Large intestine (tissue), 3 donors: Measurements from ENCODE around the gene FAM50B. TPM values are rescaled to one million over a fixed set of nuclear protein-coding genes. Genes with fewer than 3 reads are reported as not detected.
"Not testable (repeated sequence)": the region's sequence is repeated elsewhere in the genome, so short reads cannot be mapped to it uniquely, and the experiment has no call there.

Experiments used
- DNase-seq, 2 donors: peaks; one replicate each; pipeline versions ENCODE4 v3.0.0 to v3.0.0-alpha.2; 2013
- H3K27ac ChIP-seq: one replicate; pipeline ENCODE4 v1.5.1; 2013; ENCODE audit warnings: low read length
- H3K27me3 ChIP-seq: 2 replicates; pipeline ENCODE4 v1.6.1; 2013; ENCODE audit warnings: low read length; ENCODE audit not compliant: control insufficient read depth, insufficient read depth
- H3K36me3 ChIP-seq: 2 replicates; pipeline ENCODE4 v1.6.1; 2013; ENCODE audit warnings: low read length; ENCODE audit not compliant: control insufficient read depth, insufficient read depth
- H3K4me1 ChIP-seq: one replicate; pipeline ENCODE4 v1.6.1; 2013; ENCODE audit warnings: low read length; ENCODE audit not compliant: control insufficient read depth, insufficient read depth
- H3K4me3 ChIP-seq: one replicate; pipeline ENCODE4 v1.5.1; 2013; ENCODE audit warnings: low read length
- H3K9me3 ChIP-seq: one replicate; pipeline ENCODE4 v1.6.1; 2013; ENCODE audit warnings: mild to moderate bottlenecking, low read depth, low read length, moderate library complexity; ENCODE audit not compliant: control insufficient read depth
- WGBS: methylation state at CpG from one replicate; pipeline ENCODE4 v1.1.5; 2013; ENCODE audit warnings: low lambda C conversion rate; ENCODE audit not compliant: insufficient coverage; 5-methylcytosine and 5-hydroxymethylcytosine counted together
- polyA plus RNA-seq: library from polyadenylated mRNA; unstranded; fragments of 120-200 nt; gene quantifications from one replicate; pipeline ENCODE4 v1.2.1, GENCODE V29; 2013

Gene FAM50B
- polyA plus RNA-seq, 1 donor: 8.1 TPM

- Histone ChIP-seq H3K4me1 (no peaks in the 10 kb centered on the region), H3K4me3 (no peak overlapping the region), H3K27me3 (no peaks in the 10 kb centered on the region), H3K9me3 (peaks cover 8% of the 10 kb centered on the region), H3K36me3 (no peaks in the 10 kb centered on the region), H3K27ac (no peak overlapping the region)
- no peak for DNase-seq
- WGBS: 92% methylated on average over 1 of the region's 1 CpG
Observed at GRCh38 chr6:3859878-3860552, 10.8 kb downstream of the FAM50B start.

GRCh38 chr6:3861424-3861823 is 12.3 kb downstream of the FAM50B start:
- H3K27ac ChIP-seq: no peak overlapping the region
- no peaks in the 10 kb centered on the region for H3K27me3 ChIP-seq
- no peaks in the 10 kb centered on the region for H3K36me3 ChIP-seq
- no CpG with 5 or more reads among the region's 4 CpGs for WGBS
- H3K4me3 ChIP-seq: no peak overlapping the region
- peaks cover 8% of the 10 kb centered on the region for H3K9me3 ChIP-seq
- no peaks in the 10 kb centered on the region for H3K4me1 ChIP-seq
- no peak for DNase-seq

GRCh38 chr6:3862038-3862437 is 12.9 kb downstream of the FAM50B start:
- WGBS: 22% methylated on average over 1 of the region's 3 CpGs
- Histone ChIP-seq H3K27me3 (no peaks in the 10 kb centered on the region), H3K9me3 (peaks cover 8% of the 10 kb centered on the region)

GRCh38 chr6:3863322-3863721 is 14.1 kb downstream of the FAM50B start:
- H3K4me1 ChIP-seq: peaks cover 11% of the 10 kb centered on the region
- H3K27me3 ChIP-seq, H3K27ac ChIP-seq, H3K9me3 ChIP-seq, H3K4me3 ChIP-seq, H3K36me3 ChIP-seq, DNase-seq: not testable (repeated sequence)
- WGBS: no CpG with 5 or more reads among the region's 5 CpGs

More at GRCh38 chr6:3862038-3862437, 12.9 kb downstream of the FAM50B start:
- Histone ChIP-seq H3K4me1 (peaks cover 2% of the 10 kb centered on the region), H3K4me3 (no peak overlapping the region), H3K27ac (no peak overlapping the region), H3K36me3 (no peaks in the 10 kb centered on the region)
- no peak for DNase-seq

- H3K36me3 ChIP-seq: no peaks in the 10 kb centered on the region
- no peak overlapping the region for H3K4me3 ChIP-seq
- no peak for DNase-seq
- no CpG with 5 or more reads among the region's 3 CpGs for WGBS
- peaks cover 5% of the 10 kb centered on the region for H3K9me3 ChIP-seq
- peaks cover 25% of the 10 kb centered on the region for H3K4me1 ChIP-seq
- no peak overlapping the region for H3K27ac ChIP-seq
- no peaks in the 10 kb centered on the region for H3K27me3 ChIP-seq
Observed at GRCh38 chr6:3865463-3865862, 16.3 kb downstream of the FAM50B start.

GRCh38 chr6:3867641-3868502 is 18.7 kb downstream of the FAM50B start:
- DNase-seq: peak in 1 of 2 donors; percentile 30
- peak overlapping the region; percentile 93 for H3K27ac ChIP-seq
- H3K9me3 ChIP-seq: no peaks in the 10 kb centered on the region
- WGBS: 100% methylated on average over 1 of the region's 10 CpGs
- H3K4me1 ChIP-seq: peaks cover 47% of the 10 kb centered on the region
- no peaks in the 10 kb centered on the region for H3K27me3 ChIP-seq
- H3K4me3 ChIP-seq: no peak overlapping the region
- H3K36me3 ChIP-seq: no peaks in the 10 kb centered on the region

GRCh38 chr6:3868544-3868943 is 19.4 kb downstream of the FAM50B start:
- Histone ChIP-seq H3K27ac (peak overlapping the region; percentile 93), H3K4me1 (peaks cover 50% of the 10 kb centered on the region), H3K36me3 (no peaks in the 10 kb centered on the region), H3K27me3 (no peaks in the 10 kb centered on the region), H3K4me3 (no peak overlapping the region), H3K9me3 (no peaks in the 10 kb centered on the region)
- WGBS: 100% methylated on average over 2 of the region's 7 CpGs
- DNase-seq: no peak

- WGBS: no CpG with 5 or more reads among the region's 3 CpGs
- peak overlapping the region; percentile 93 for H3K27ac ChIP-seq
- no peaks in the 10 kb centered on the region for H3K36me3 ChIP-seq
- DNase-seq: no peak
- peak overlapping the region; percentile 1 for H3K4me3 ChIP-seq
- no peaks in the 10 kb centered on the region for H3K9me3 ChIP-seq
- H3K4me1 ChIP-seq: peaks cover 50% of the 10 kb centered on the region
- H3K27me3 ChIP-seq: no peaks in the 10 kb centered on the region
Observed at GRCh38 chr6:3869284-3869631, 20.1 kb downstream of the FAM50B start.

GRCh38 chr6:3869632-3870527 is 20.7 kb downstream of the FAM50B start:
- WGBS: no CpG with 5 or more reads among the region's 16 CpGs
- Histone ChIP-seq H3K9me3 (no peaks in the 10 kb centered on the region), H3K4me3 (peak overlapping the region; percentile 1), H3K27me3 (no peaks in the 10 kb centered on the region), H3K4me1 (peaks cover 50% of the 10 kb centered on the region), H3K36me3 (no peaks in the 10 kb centered on the region), H3K27ac (peak overlapping the region; percentile 93)
- DNase-seq: peak; percentile 88 to 97

GRCh38 chr6:3870528-3870925 is 21.4 kb downstream of the FAM50B start:
- no peaks in the 10 kb centered on the region for H3K27me3 ChIP-seq
- H3K4me3 ChIP-seq: no peak overlapping the region
- no CpG with 5 or more reads among the region's 5 CpGs for WGBS
- H3K27ac ChIP-seq: peak overlapping the region; percentile 93
- peaks cover 50% of the 10 kb centered on the region for H3K4me1 ChIP-seq
- no peaks in the 10 kb centered on the region for H3K9me3 ChIP-seq
- peak in 1 of 2 donors; percentile 28 for DNase-seq
- H3K36me3 ChIP-seq: no peaks in the 10 kb centered on the region
